HepG2 (cell line): Measurements from ENCODE around the gene DCDC2. TPM values are rescaled to one million over a fixed set of nuclear protein-coding genes. Genes with fewer than 3 reads are reported as not detected.
A peak's percentile ranks its signal among the peaks of the same experiment; 100 is the strongest.

Experiments
- ATAC-seq: fragments of 200-7000 bp; cut with Tn5 transposase; 3 replicates; pipeline ENCODE4 v1.9.1; 2020; ENCODE audit warnings: mild to moderate bottlenecking, moderate library complexity
- BruUV-seq: library from RNA; stranded (reverse); fragments of 400-500 nt; replicated peaks from 2 replicates; lab custom pipeline; 2021; lab: Mats Ljungman, UMichigan
- CTCF ChIA-PET: fragments of 300-600 bp; formaldehyde crosslinking; extraction: SDS; loops from one replicate; lab custom pipeline; 2021; ENCODE audit warnings: low total read pairs, inconsistent platforms, low intra/inter-chr PET ratio; lab: Yijun Ruan, JAX
- POLR2A ChIA-PET: fragments of 350-600 bp; sonication (Branson Sonifier 250); formaldehyde crosslinking; loops from one replicate; lab custom pipeline; 2020; ENCODE audit warnings: antibody characterized with exemption, inconsistent platforms; lab: Yijun Ruan, JAX
- DNase-seq: peaks from one replicate; pipeline ENCODE4 v3.0.0-alpha.2; 2015; ENCODE audit warnings: low spot score
- FAIRE-seq: peaks from 3 replicates; lab custom pipeline; 2011; peaks lifted over from hg19 to GRCh38; lab: Jason Lieb, UNC
- H2AFZ ChIP-seq: one replicate; pipeline ENCODE4 v1.6.1; 2011; ENCODE audit warnings: low read length, inconsistent platforms
- H3K27ac ChIP-seq: fragments of 300-600 bp; 3 replicates; pipeline ENCODE4 v1.8.0; 2011; ENCODE audit warnings: mixed run types, mild to moderate bottlenecking, mixed read lengths, low read length, inconsistent platforms; ENCODE audit not compliant: insufficient read depth; ENCODE audit errors: extremely low read length
- H3K27me3 ChIP-seq, 2 experiments: fragments of 200-600 bp in 1 of 2; 2 replicates in 1 of 2; 3 replicates in 1 of 2; pipeline versions ENCODE4 v1.6.0 to v1.8.0; 2011; ENCODE audit warnings: low read length in 2 of 2, mild to moderate bottlenecking in 2 of 2, moderate library complexity in 2 of 2, inconsistent platforms in 1 of 2; ENCODE audit not compliant: insufficient read depth in 2 of 2, control insufficient read depth in 1 of 2
- H3K36me3 ChIP-seq, 2 experiments: fragments of 200-600 bp in 1 of 2; replicated peaks in 1 of 2; 2 replicates in 1 of 2; 3 replicates in 1 of 2; pipeline versions ENCODE4 v1.5.1 to v1.8.0; 2011; ENCODE audit warnings: low read length in 2 of 2, inconsistent platforms in 1 of 2; ENCODE audit not compliant: insufficient read depth in 2 of 2, control insufficient read depth in 1 of 2
- H3K4me1 ChIP-seq: 2 replicates; pipeline ENCODE4 v1.5.1; 2012; ENCODE audit warnings: low read length, inconsistent platforms; ENCODE audit not compliant: insufficient read depth
- H3K4me2 ChIP-seq: 2 replicates; pipeline ENCODE4 v1.6.0; 2011; ENCODE audit warnings: low read depth, low read length, inconsistent platforms
- H3K4me3 ChIP-seq, 3 experiments: fragments of 200-600 bp in 1 of 3; sonication (generic), shearing (Covaris generic) in 1 of 3; replicated peaks in 1 of 3; 2 replicates each; pipeline ENCODE4 v1.5.1; 2011 to 2016; ENCODE audit warnings: low read length in 3 of 3, inconsistent platforms in 2 of 3, low read depth in 2 of 3, mild to moderate bottlenecking in 2 of 3, control low read depth in 1 of 3, mixed read lengths in 1 of 3; ENCODE audit not compliant: insufficient read depth in 1 of 3
- H3K79me2 ChIP-seq: one replicate; pipeline ENCODE4 v1.6.1; 2011; ENCODE audit warnings: low read length, inconsistent platforms; ENCODE audit not compliant: insufficient read depth
- H3K9ac ChIP-seq: 2 replicates; pipeline ENCODE4 v1.6.0; 2011; ENCODE audit warnings: mild to moderate bottlenecking, low read depth, low read length, inconsistent platforms; ENCODE audit not compliant: insufficient read depth
- H3K9me3 ChIP-seq: 2 replicates; pipeline ENCODE4 v1.5.1; 2012; ENCODE audit warnings: mild to moderate bottlenecking, low read length
- H4K20me1 ChIP-seq: 2 replicates; pipeline ENCODE4 v1.6.0; 2011; ENCODE audit warnings: inconsistent platforms, mild to moderate bottlenecking, low read length, moderate library complexity; ENCODE audit not compliant: insufficient read depth
- ERF ChIP-seq: IDR thresholded peaks from 2 replicates; pipeline ENCODE4 v1.6.1; 2018; ENCODE audit warnings: missing biosample characterization, missing genetic modification reagents
- MBD4 ChIP-seq: IDR thresholded peaks from 2 replicates; pipeline ENCODE4 v1.6.1; 2012; ENCODE audit warnings: low read length, inconsistent platforms, borderline replicate concordance
- SKI ChIP-seq: fragments of 450-650 bp; IDR thresholded peaks from one replicate; pipeline ENCODE4 v1.6.1; 2018; ENCODE audit warnings: mild to moderate bottlenecking; ENCODE audit not compliant: partially characterized antibody
- ZFX ChIP-seq: sonication (generic); formaldehyde crosslinking; IDR thresholded peaks from 2 replicates; pipeline ENCODE4 v1.4.0; 2020; ENCODE audit warnings: mild to moderate bottlenecking, low read depth, missing genetic modification reagents, moderate library complexity
- ZNF557 ChIP-seq: sonication (generic); formaldehyde crosslinking; IDR thresholded peaks from 2 replicates; pipeline ENCODE4 v1.4.0; 2020; ENCODE audit warnings: missing genetic modification reagents
- ZSCAN31 ChIP-seq: sonication (generic); formaldehyde crosslinking; IDR thresholded peaks from 2 replicates; pipeline ENCODE4 v1.5.0; 2020; ENCODE audit warnings: low read depth, mild to moderate bottlenecking, missing genetic modification reagents
- WGBS: methylation state at CpG from one replicate; pipeline ENCODE4 v1.1.6; 2017; ENCODE audit warnings: low lambda C conversion rate; 5-methylcytosine and 5-hydroxymethylcytosine counted together
- in situ Hi-C: cut with HindIII; loops from 2 replicates; pipeline ENCODE4 v1.10.0; 2017; ENCODE audit warnings: low pct_unique_long_range_greater_than_20kb; ENCODE audit not compliant: extremely low pct_ligation_motif_present
- intact Hi-C: fragments of 100-400 bp; cut with micrococcal nuclease; formaldehyde crosslinking; loops from one replicate; pipeline ENCODE4 v1.10.0; 2022; ENCODE audit not compliant: unreplicated experiment
- polyA plus RNA-seq, 8 experiments: library from polyadenylated mRNA; depleted of rRNA in 3 of 8; stranded (reverse) in 7 of 8; unstranded in 1 of 8; fragments of >200 nt; fragmentation: Illumina TruSeq in 4 of 8; extraction: Trizol in 4 of 8; gene quantifications; 2 replicates each; pipeline versions ENCODE4 v1.2.1 to v1.2.3, GENCODE V29; 2011 to 2016; ENCODE audit warnings: low read depth in 4 of 8, missing spikeins in 1 of 8, mixed read lengths in 1 of 8; ENCODE audit not compliant: insufficient read depth in 1 of 8
- small RNA-seq, 3 experiments: library from RNA; depleted of rRNA; stranded (forward); fragments of <200 nt; gene quantifications; one replicate each; pipeline ENCODE3, GENCODE V24; 2012; ENCODE audit warnings: low read depth in 2 of 3, low replicate concordance in 1 of 3; ENCODE audit not compliant: insufficient read length in 3 of 3, insufficient read depth in 2 of 3
- total RNA-seq, 5 experiments: library from RNA; depleted of rRNA; stranded (reverse); fragments of >200 nt; fragmentation: Illumina TruSeq; extraction: Trizol; gene quantifications; 2 replicates each; pipeline ENCODE4 v1.2.3, GENCODE V29; 2016; ENCODE audit warnings: low read depth in 1 of 5
- TF ChIP-seq, protein P1 (sequence below): IDR thresholded peaks from 2 replicates; pipeline ENCODE4 v1.4.0; 2020; ENCODE audit warnings: mild to moderate bottlenecking, missing genetic modification reagents

The DCDC2 gene
- total and polyA plus RNA-seq, 2 of the 13 experiments (the other 11 are each of a cell fraction or from before 2014, with no cell fraction given): 9.0 to 36.2 TPM

- ChIA-PET CTCF (no interaction called here), POLR2A (no interaction called here)
- no peaks in the 10 kb centered on the region for H3K36me3 ChIP-seq
- 9% methylated on average over 7 of the region's 7 CpGs for WGBS
- H3K27ac ChIP-seq: no peak overlapping the region
- no TSS peak for BruUV-seq
- peak overlapping the region; percentile 43 for H3K4me2 ChIP-seq
- TF ChIP-seq, protein P1, sequence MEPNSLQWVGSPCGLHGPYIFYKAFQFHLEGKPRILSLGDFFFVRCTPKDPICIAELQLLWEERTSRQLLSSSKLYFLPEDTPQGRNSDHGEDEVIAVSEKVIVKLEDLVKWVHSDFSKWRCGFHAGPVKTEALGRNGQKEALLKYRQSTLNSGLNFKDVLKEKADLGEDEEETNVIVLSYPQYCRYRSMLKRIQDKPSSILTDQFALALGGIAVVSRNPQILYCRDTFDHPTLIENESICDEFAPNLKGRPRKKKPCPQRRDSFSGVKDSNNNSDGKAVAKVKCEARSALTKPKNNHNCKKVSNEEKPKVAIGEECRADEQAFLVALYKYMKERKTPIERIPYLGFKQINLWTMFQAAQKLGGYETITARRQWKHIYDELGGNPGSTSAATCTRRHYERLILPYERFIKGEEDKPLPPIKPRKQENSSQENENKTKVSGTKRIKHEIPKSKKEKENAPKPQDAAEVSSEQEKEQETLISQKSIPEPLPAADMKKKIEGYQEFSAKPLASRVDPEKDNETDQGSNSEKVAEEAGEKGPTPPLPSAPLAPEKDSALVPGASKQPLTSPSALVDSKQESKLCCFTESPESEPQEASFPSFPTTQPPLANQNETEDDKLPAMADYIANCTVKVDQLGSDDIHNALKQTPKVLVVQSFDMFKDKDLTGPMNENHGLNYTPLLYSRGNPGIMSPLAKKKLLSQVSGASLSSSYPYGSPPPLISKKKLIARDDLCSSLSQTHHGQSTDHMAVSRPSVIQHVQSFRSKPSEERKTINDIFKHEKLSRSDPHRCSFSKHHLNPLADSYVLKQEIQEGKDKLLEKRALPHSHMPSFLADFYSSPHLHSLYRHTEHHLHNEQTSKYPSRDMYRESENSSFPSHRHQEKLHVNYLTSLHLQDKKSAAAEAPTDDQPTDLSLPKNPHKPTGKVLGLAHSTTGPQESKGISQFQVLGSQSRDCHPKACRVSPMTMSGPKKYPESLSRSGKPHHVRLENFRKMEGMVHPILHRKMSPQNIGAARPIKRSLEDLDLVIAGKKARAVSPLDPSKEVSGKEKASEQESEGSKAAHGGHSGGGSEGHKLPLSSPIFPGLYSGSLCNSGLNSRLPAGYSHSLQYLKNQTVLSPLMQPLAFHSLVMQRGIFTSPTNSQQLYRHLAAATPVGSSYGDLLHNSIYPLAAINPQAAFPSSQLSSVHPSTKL (CRISPR knock-in tag): peak; percentile 12; the same call in 1 of the 2 replicates
- TF ChIP-seq ZNF557 (CRISPR knock-in tag) (0 out of 2 replicates have a peak, but pooled peaks have one; percentile 26), ERF (CRISPR knock-in tag) (no peak), ZFX (CRISPR knock-in tag) (peak; percentile 20), SKI (peak; percentile 41), ZSCAN31 (CRISPR knock-in tag) (0 out of 2 replicates have a peak, but pooled peaks have one; percentile 31), MBD4 (no peak)
- intact Hi-C loops (no loop called here), in situ Hi-C loops (no loop called here)
- no peaks in the 10 kb centered on the region for H3K79me2 ChIP-seq
- peaks cover 24% of the 10 kb centered on the region for H3K4me1 ChIP-seq
- peak; percentile 66 for ATAC-seq
- H3K9ac ChIP-seq: no peak overlapping the region
- no peaks in the 10 kb centered on the region; a peak in 1 of 5 replicates for H3K27me3 ChIP-seq
- H4K20me1 ChIP-seq: no peaks in the 10 kb centered on the region
- peak overlapping the region in 1 of 3 experiments; percentile 1; a peak in 1 of 6 replicates for H3K4me3 ChIP-seq
- no peak for FAIRE-seq
- H2AFZ ChIP-seq: no peak overlapping the region
- no peak for DNase-seq
- no peaks in the 10 kb centered on the region for H3K9me3 ChIP-seq
These were observed 235.7 kb downstream of the DCDC2 start for GRCh38 chr6:24122139-24122538.

Small RNA genes within 50 kb of the gene (small RNA-seq; reads per million reads assigned to genes)
- gene RF00218 (0 reads per million in 3 experiments), gene RNU6-391P (0 reads per million in 3 experiments)

Other genes starting within 250 kb of the DCDC2 start
- not detected in 2 replicates for gene NRSN1, start 231.8 kb downstream of the DCDC2 start, total RNA-seq (2016; rRNA removed; fragmentation: Illumina TruSeq; extraction: Trizol)
- gene NRSN1, start 231.8 kb downstream of the DCDC2 start, polyA plus RNA-seq (2011; rRNA removed): not detected in 2 replicates
- 83.8 and 90.2 TPM in 2 replicates for gene MRS2, start 44.9 kb upstream of the DCDC2 start, total RNA-seq (2016; rRNA removed; fragmentation: Illumina TruSeq; extraction: Trizol)
- 22.0 and 31.1 TPM in 2 replicates for gene MRS2, start 44.9 kb upstream of the DCDC2 start, polyA plus RNA-seq (2011; rRNA removed)
- gene GPLD1, start 131.5 kb upstream of the DCDC2 start, total RNA-seq (2016; rRNA removed; fragmentation: Illumina TruSeq; extraction: Trizol): 6.4 and 7.6 TPM in 2 replicates
- 6.0 and 6.2 TPM in 2 replicates for gene GPLD1, start 131.5 kb upstream of the DCDC2 start, polyA plus RNA-seq (2011; rRNA removed)
- gene ALDH5A1, start 136.9 kb upstream of the DCDC2 start, total RNA-seq (2016; rRNA removed; fragmentation: Illumina TruSeq; extraction: Trizol): 27.6 and 32.5 TPM in 2 replicates
- 12.7 and 12.8 TPM in 2 replicates for gene ALDH5A1, start 136.9 kb upstream of the DCDC2 start, polyA plus RNA-seq (2011; rRNA removed)